ENCODE measurements around the gene HTR2C. TPM values are rescaled to one million over a fixed set of nuclear protein-coding genes. Genes with fewer than 3 reads are reported as not detected.
"Not testable (repeated sequence)": the region's sequence is repeated elsewhere in the genome, so short reads cannot be mapped to it uniquely, and the experiment has no call there.

HTR2C gene
- total RNA-seq, 1 experiment from 2014 or later: 1.5 TPM

- no peaks in the 10 kb centered on the region for H3K4me1 ChIP-seq (ENCODE audit: insufficient read depth, low read length)
- no peak overlapping the region for H2BK5ac ChIP-seq (ENCODE audit: insufficient read length, low read length)
- H3K79me2 ChIP-seq (ENCODE audit: insufficient read depth, low read length): peaks cover 3% of the 10 kb centered on the region; the same call in 1 of the 2 replicates
- H3K27ac Mint-ChIP-seq: no peak overlapping the region; a peak in 2 of 7 replicates
- no peak overlapping the region for H2BK12ac ChIP-seq (ENCODE audit: insufficient read length, low read depth, low read length)
- H4K8ac ChIP-seq (replicated peaks; ENCODE audit: insufficient read length, low read depth, low read length): no peak overlapping the region
- H3K23me2 ChIP-seq (ENCODE audit: insufficient read length, low read depth, low read length, poor library complexity, severe bottlenecking): no peaks in the 10 kb centered on the region
- no peak for TF ChIP-seq CTCF (conservative IDR thresholded peaks at IDR 0.05)
- no peak overlapping the region for H3K14ac ChIP-seq (ENCODE audit: insufficient read depth, low read length)
- peak overlapping the region; percentile 71 to 81 for H3K4me3 Mint-ChIP-seq
- no peak overlapping the region for H3T11ph ChIP-seq (ENCODE audit: low read length)
- H3K27me3 Mint-ChIP-seq (ENCODE audit: low read depth): no peaks in the 10 kb centered on the region
- H3K9me3 ChIP-seq (ENCODE audit: control insufficient read depth, low read depth, low read length): no peaks in the 10 kb centered on the region
- H3K23ac ChIP-seq (ENCODE audit: insufficient read length, low read depth, low read length): no peak overlapping the region
- H2BK20ac ChIP-seq (ENCODE audit: low read depth, low read length, poor library complexity, severe bottlenecking): no peak overlapping the region
- no peak overlapping the region for H2BK120ac ChIP-seq (ENCODE audit: low read depth, low read length, poor library complexity, severe bottlenecking)
- H4K5ac ChIP-seq (ENCODE audit: insufficient read length, low read depth, low read length): no peak overlapping the region
- H3K36me3 Mint-ChIP-seq (ENCODE audit: insufficient read depth in 1 of 3, low read depth in 3 of 3): peaks cover 0 to 76% (median 42%) of the 10 kb centered on the region in 3 experiments; a peak in 5 of 7 replicates
- H2AFZ ChIP-seq (ENCODE audit: low read length): no peak overlapping the region
- peak overlapping the region; percentile 55 for H3K4me2 ChIP-seq (ENCODE audit: insufficient read depth, insufficient read length, low read length)
- no peak overlapping the region for H3K27ac ChIP-seq (ENCODE audit: insufficient read length, low read depth, low read length)
- WGBS (ENCODE audit: extremely low coverage, insufficient read length, low lambda C conversion rate): no CpG with 5 or more reads among the region's 4 CpGs
- no peak overlapping the region for H3K9ac ChIP-seq (ENCODE audit: extremely low read depth, insufficient read length, low read length)
- no peaks in the 10 kb centered on the region for H3K27me3 ChIP-seq (ENCODE audit: insufficient read depth, low read length)
- no peak overlapping the region for H2BK15ac ChIP-seq (ENCODE audit: low read depth, low read length)
- peaks cover 46 to 58% of the 10 kb centered on the region in 2 experiments for H3K4me1 Mint-ChIP-seq
- H3K18ac ChIP-seq (ENCODE audit: insufficient read length, low read depth, low read length): no peak overlapping the region
- H3K56ac ChIP-seq (ENCODE audit: insufficient read length, low read depth, low read length): no peak overlapping the region
- no peaks in the 10 kb centered on the region for H4K20me1 ChIP-seq (ENCODE audit: control insufficient read depth, insufficient read depth, insufficient read length)
- no peaks in the 10 kb centered on the region; a peak in 1 of 5 replicates for H3K9me3 Mint-ChIP-seq
- no peaks in the 10 kb centered on the region for H3K79me1 ChIP-seq (ENCODE audit: insufficient read depth, low read depth, low read length, poor library complexity, severe bottlenecking)
- no peak for DNase-seq
- H3K4ac ChIP-seq (ENCODE audit: low read depth, low read length): no peak overlapping the region
- H4K91ac ChIP-seq (ENCODE audit: insufficient read length, low read depth, low read length): no peak overlapping the region
- no peak overlapping the region for H2AK5ac ChIP-seq (ENCODE audit: insufficient read length, low read length)
Measured at GRCh38 chrX:114599911-114600310, 16.0 kb downstream of the HTR2C start.

- H3K79me2 ChIP-seq (ENCODE audit: insufficient read depth, low read length); H4K20me1 ChIP-seq (ENCODE audit: control insufficient read depth, insufficient read depth, insufficient read length); H3K23ac ChIP-seq (ENCODE audit: insufficient read length, low read depth, low read length); H3K27ac ChIP-seq (ENCODE audit: insufficient read length, low read depth, low read length); H3K18ac ChIP-seq (ENCODE audit: insufficient read length, low read depth, low read length); H3K4ac ChIP-seq (ENCODE audit: low read depth, low read length); H4K91ac ChIP-seq (ENCODE audit: insufficient read length, low read depth, low read length); H4K5ac ChIP-seq (ENCODE audit: insufficient read length, low read depth, low read length); H3K56ac ChIP-seq (ENCODE audit: insufficient read length, low read depth, low read length); H3K79me1 ChIP-seq (ENCODE audit: insufficient read depth, low read depth, low read length, poor library complexity, severe bottlenecking); H3K14ac ChIP-seq (ENCODE audit: insufficient read depth, low read length); H3K27me3 ChIP-seq (ENCODE audit: insufficient read depth, low read length); H2BK15ac ChIP-seq (ENCODE audit: low read depth, low read length); H3K23me2 ChIP-seq (ENCODE audit: insufficient read length, low read depth, low read length, poor library complexity, severe bottlenecking); H2BK120ac ChIP-seq (ENCODE audit: low read depth, low read length, poor library complexity, severe bottlenecking); H2AFZ ChIP-seq (ENCODE audit: low read length); H2AK5ac ChIP-seq (ENCODE audit: insufficient read length, low read length); H2BK5ac ChIP-seq (ENCODE audit: insufficient read length, low read length); H3T11ph ChIP-seq (ENCODE audit: low read length); H2BK20ac ChIP-seq (ENCODE audit: low read depth, low read length, poor library complexity, severe bottlenecking); H3K9me3 ChIP-seq (ENCODE audit: control insufficient read depth, low read depth, low read length); H2BK12ac ChIP-seq (ENCODE audit: insufficient read length, low read depth, low read length); H3K27me3 Mint-ChIP-seq (ENCODE audit: low read depth); H4K8ac ChIP-seq (replicated peaks; ENCODE audit: insufficient read length, low read depth, low read length); H3K4me1 ChIP-seq (ENCODE audit: insufficient read depth, low read length): not testable (repeated sequence)
- Mint-ChIP-seq H3K27ac (peak overlapping the region in 2 of 3 experiments; percentile 78 to 96; a peak in 6 of 7 replicates), H3K36me3 (ENCODE audit: insufficient read depth in 1 of 3, low read depth in 3 of 3) (peaks cover 23 to 43% (median 37%) of the 10 kb centered on the region in 3 experiments), H3K9me3 (peaks cover 20 to 27% of the 10 kb centered on the region in 2 experiments), H3K4me3 (peak overlapping the region; percentile 96), H3K4me1 (peaks cover 19 to 42% of the 10 kb centered on the region in 2 experiments)
- DNase-seq: peak; percentile 49
- Histone ChIP-seq H3K9ac (ENCODE audit: extremely low read depth, insufficient read length, low read length) (peak overlapping the region; percentile 65), H3K4me2 (ENCODE audit: insufficient read depth, insufficient read length, low read length) (peak overlapping the region; percentile 39)
- WGBS (ENCODE audit: extremely low coverage, insufficient read length, low lambda C conversion rate): no CpG with 5 or more reads among the region's 10 CpGs
Measured at GRCh38 chrX:114606619-114607018, 22.7 kb downstream of the HTR2C start.

Data from H9 (cell line).